Subcutaneous abdominal adipose tissue (tissue), 5 donors: ENCODE data around the gene COL4A3.
A peak's percentile ranks its signal among the peaks of the same experiment; 100 is the strongest.

ENCODE experiments used
- H3K27ac ChIP-seq: one replicate; pipeline ENCODE4 v1.7.0; 2013; ENCODE audit warnings: low read depth, mild to moderate bottlenecking, inconsistent platforms, low read length, moderate library complexity
- H3K27me3 ChIP-seq, 5 donors: one replicate each; pipeline ENCODE4 v1.7.0; 2013; ENCODE audit warnings: low read length in 5 of 5, inconsistent platforms in 1 of 5; ENCODE audit not compliant: control insufficient read depth in 5 of 5, insufficient read depth in 4 of 5
- H3K36me3 ChIP-seq, 5 donors: one replicate each; pipeline ENCODE4 v1.7.0; 2013; ENCODE audit warnings: low read length in 5 of 5; ENCODE audit not compliant: control insufficient read depth in 5 of 5, insufficient read depth in 5 of 5
- H3K4me1 ChIP-seq, 5 donors: one replicate each; pipeline ENCODE4 v1.7.0; 2013; ENCODE audit warnings: low read length in 5 of 5, mild to moderate bottlenecking in 3 of 5, moderate library complexity in 1 of 5; ENCODE audit not compliant: control insufficient read depth in 5 of 5, insufficient read depth in 5 of 5
- H3K4me3 ChIP-seq, 5 donors: one replicate each; pipeline ENCODE4 v1.7.0; 2013; ENCODE audit warnings: low read length in 5 of 5, low read depth in 1 of 5
- H3K9ac ChIP-seq, 5 donors: one replicate each; pipeline ENCODE4 v1.7.0; 2013; ENCODE audit warnings: low read length in 5 of 5, mild to moderate bottlenecking in 4 of 5, moderate library complexity in 3 of 5
- H3K9me3 ChIP-seq, 5 donors: one replicate each; pipeline ENCODE4 v1.7.0; 2013; ENCODE audit warnings: low read length in 5 of 5; ENCODE audit not compliant: control insufficient read depth in 5 of 5
- donor health status: healthy.
- donor health status: healthy.
- donor health status: healthy.
- donor health status: healthy.
- donor health status: healthy.

Gene COL4A3

DNA sequence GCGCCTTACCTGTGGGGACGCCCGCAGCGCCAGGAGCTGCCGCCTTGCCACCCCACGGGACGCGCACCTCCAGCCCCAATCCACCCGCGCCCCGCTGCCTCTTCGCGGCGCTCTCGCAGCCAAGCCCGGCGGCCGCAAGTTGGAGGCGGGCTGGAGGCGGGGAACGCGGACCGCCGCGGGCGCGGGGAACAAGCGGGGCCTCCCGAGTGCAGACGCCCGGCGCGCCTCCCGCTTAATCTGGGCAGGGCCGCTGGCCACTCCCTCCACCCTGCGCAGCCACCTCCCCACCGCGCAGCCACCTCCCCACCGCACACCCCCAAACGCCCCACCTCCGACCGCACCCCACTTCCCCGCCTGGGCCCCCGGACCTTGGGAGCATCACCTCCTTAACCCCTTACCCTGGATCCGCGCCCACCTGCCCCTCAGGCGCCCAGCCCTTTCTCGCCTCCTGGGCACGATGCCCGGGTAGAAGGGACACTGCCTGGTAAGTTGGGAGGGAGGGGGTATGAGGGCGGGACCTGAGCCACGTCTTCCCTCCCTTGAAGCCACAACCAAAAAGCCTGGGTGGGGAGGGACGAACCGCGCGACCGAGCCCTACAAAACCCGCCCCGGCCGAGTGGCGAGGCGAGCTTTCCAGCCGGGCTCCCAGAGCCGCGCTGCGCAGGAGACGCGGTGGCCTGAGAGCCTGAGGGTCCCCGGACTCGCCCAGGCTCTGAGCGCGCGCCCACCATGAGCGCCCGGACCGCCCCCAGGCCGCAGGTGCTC, at the start of gene COL4A3, which contains the start of gene COL4A4:
TSS of gene COL4A3 (plus strand) at position 627 of the 765 bp plus-strand sequence. CDS start at position 730, 103 bp downstream.
TSS of gene COL4A4 (minus strand) at position 208 of the 765 bp plus-strand sequence. CDS start 16,722 bp downstream, outside the sequence.
- Histone ChIP-seq H3K27ac (no peak within 1 kb of the TSS), H3K4me1 (peaks cover 0 to 24% (median 19%) of the 10 kb centered on the region in 5 donors), H3K9me3 (peaks cover 3 to 10% (median 7%) of the 10 kb centered on the region in 5 donors), H3K4me3 (peak within 1 kb of the TSS in 4 of 5 donors; percentile 44 to 65 (median 54)), H3K36me3 (no peaks in the 10 kb centered on the region), H3K27me3 (peaks cover 11 to 22% (median 17%) of the 10 kb centered on the region in 5 donors), H3K9ac (no peak within 1 kb of the TSS)

DNA sequence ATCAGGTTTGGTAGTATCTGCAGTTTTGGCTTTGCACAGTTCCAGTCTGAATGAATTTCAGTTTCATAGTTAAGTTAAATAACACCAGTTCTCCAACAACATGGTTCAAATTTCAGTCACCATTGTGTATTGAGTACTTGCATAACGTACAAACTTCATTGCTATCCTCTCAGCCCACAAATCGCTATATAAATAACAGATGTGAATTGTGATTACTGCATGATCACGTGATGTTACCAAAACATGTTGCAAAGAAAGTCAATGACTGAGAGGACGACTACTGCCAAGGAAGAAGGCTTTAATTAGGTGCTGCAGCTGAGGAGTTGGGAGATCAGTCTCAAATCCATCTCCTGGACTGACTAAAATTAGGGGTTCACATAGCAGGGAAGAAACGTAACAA, 48.7 kb upstream of the COL4A3 start:
- no peaks in the 10 kb centered on the region for H3K36me3 ChIP-seq
- H3K9ac ChIP-seq, result no peak overlapping the region
- H3K27ac ChIP-seq, result no peak overlapping the region
- no peaks in the 10 kb centered on the region for H3K9me3 ChIP-seq
- no peak overlapping the region for H3K4me3 ChIP-seq
- no peaks in the 10 kb centered on the region for H3K27me3 ChIP-seq
- no peaks in the 10 kb centered on the region for H3K4me1 ChIP-seq

DNA sequence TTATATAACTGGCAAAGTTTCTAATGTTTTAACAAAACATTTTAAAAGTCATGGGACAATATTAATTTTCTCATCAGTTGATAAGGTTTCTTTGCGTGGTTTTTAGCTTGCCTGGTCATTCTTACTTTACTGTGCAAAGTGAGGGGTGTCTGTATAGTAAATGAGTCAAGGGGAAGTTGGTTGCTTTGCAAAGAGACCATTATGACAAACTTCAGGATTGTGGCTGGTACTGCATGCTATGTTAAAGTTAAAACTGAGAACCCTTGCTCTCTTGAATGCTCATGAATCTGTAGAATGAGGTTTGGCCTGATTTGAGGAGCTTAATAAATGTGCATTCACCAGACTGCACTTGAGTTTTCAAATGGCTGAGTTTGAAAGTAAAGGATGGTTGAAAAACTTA, 47.4 kb upstream of the COL4A3 start:
- no peak overlapping the region for H3K9ac ChIP-seq
- no peak overlapping the region for H3K4me3 ChIP-seq
- no peaks in the 10 kb centered on the region for H3K36me3 ChIP-seq
- H3K27me3 ChIP-seq, result no peaks in the 10 kb centered on the region
- H3K4me1 ChIP-seq, result no peaks in the 10 kb centered on the region
- H3K27ac ChIP-seq, result no peak overlapping the region
- H3K9me3 ChIP-seq, result no peaks in the 10 kb centered on the region

DNA sequence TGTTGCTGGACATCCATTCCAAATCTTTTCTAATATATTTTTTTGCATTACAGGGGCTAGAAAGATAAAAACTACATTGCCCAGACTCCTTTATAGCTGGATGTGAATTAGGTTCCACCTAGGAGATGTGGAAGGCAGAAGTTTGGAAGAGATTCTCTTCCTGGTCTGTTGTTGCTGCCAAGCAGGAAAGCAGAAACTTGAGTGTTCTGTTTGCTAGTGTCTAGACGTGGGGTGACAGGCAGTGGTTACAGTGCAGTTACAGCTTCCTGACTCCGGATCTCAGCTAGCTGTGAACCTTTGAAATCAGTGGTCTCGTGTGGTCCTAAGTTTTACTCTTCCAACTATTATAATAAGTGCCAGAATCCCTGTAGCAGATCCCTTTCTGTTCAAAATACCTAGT, 46.6 kb upstream of the COL4A3 start:
- H3K27me3 ChIP-seq, result no peaks in the 10 kb centered on the region
- H3K4me1 ChIP-seq, result no peaks in the 10 kb centered on the region
- H3K27ac ChIP-seq, result no peak overlapping the region
- H3K9ac ChIP-seq, result no peak overlapping the region
- H3K9me3 ChIP-seq, result no peaks in the 10 kb centered on the region
- no peak overlapping the region for H3K4me3 ChIP-seq
- H3K36me3 ChIP-seq, result no peaks in the 10 kb centered on the region

DNA sequence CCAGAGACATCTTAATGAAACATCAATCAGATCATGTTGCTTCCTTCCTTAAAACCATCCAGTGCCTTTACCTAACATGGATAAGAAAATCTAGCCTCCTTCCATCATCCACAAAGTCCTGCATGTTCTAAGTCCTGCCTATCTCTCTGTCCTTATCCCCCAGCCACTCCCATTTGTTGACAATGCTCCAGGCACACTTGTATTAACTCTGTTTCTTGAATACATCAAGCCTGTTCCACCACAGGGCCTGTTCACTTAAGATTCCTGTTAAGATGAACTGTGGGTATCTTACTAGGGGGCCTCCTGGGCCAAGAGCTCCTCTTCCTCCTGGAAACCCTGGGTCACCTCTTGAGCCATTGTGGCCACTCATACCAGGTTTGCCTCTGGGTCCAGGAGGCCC, 46.1 kb upstream of the COL4A3 start:
- no peaks in the 10 kb centered on the region for H3K27me3 ChIP-seq
- H3K27ac ChIP-seq, result no peak overlapping the region
- H3K9ac ChIP-seq, result no peak overlapping the region
- no peaks in the 10 kb centered on the region for H3K36me3 ChIP-seq
- no peak overlapping the region for H3K4me3 ChIP-seq
- no peaks in the 10 kb centered on the region for H3K4me1 ChIP-seq
- H3K9me3 ChIP-seq, result no peaks in the 10 kb centered on the region

DNA sequence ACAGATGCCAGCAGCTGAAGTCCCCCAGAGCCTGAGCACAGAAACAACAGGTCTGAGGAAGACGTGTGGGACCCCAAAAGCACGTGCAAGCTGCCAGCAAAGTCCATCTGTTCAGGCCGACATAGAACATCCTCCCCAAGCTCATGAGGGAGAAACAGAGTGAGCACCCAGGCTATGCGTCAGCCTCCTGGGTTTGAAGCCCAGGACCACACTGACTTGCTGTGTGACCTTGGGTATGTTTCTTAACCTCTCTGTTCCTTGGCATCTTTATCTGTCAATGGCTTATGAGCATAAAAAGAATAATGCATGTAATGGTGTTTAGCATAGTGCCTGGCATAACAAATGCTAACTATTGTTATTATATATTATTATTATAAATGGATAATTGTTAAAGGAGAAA, 40.7 kb upstream of the COL4A3 start:
- Histone ChIP-seq H3K36me3 (no peaks in the 10 kb centered on the region), H3K4me1 (no peaks in the 10 kb centered on the region), H3K4me3 (no peak overlapping the region), H3K9me3 (no peaks in the 10 kb centered on the region), H3K27me3 (peaks cover 0 to 4% (median 0%) of the 10 kb centered on the region in 5 donors), H3K27ac (no peak overlapping the region), H3K9ac (no peak overlapping the region)

DNA sequence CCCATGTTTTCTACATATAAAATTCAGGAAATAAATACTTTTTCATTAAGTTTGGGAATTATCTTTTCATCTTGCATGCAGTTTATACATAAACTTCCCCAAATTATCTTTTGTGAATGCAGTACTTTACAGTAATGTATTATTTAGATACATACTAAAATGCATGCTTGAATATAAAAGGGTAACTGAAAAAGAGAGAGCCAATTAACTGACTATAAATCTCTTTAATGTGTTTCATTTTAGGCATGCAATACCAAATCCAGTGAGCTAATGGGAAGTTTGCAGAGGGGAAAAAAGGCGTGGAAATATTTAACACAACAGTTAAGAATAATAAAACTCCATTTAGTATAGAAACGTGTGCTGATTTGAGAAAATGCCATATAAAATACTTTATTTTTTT, 39.6 kb upstream of the COL4A3 start:
- Histone ChIP-seq H3K36me3 (no peaks in the 10 kb centered on the region), H3K4me1 (no peaks in the 10 kb centered on the region), H3K27me3 (peaks cover 0 to 4% (median 0%) of the 10 kb centered on the region in 5 donors), H3K9me3 (no peaks in the 10 kb centered on the region), H3K9ac (no peak overlapping the region), H3K4me3 (no peak overlapping the region), H3K27ac (no peak overlapping the region)

DNA sequence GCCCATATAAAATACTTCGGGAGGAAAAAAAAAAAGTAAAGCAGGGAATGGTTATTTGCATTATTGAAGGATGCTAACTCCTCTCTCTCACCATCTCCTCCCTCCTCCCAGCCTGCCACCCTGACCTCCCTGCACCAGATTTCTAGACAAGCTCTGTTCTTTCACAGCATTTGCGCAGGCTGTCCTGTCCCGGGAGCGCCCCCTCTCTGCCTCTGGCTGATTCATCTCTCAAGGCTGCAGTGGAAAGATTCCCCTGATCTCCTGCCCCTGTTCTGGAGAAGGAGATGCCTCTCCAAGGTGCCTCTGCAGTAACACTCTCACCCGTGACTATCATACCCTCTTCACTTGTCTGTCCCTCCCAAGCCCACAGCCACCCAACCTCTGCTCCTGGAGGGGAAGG, 38.9 kb upstream of the COL4A3 start:
- no peak overlapping the region for H3K9ac ChIP-seq
- H3K36me3 ChIP-seq, result no peaks in the 10 kb centered on the region
- H3K4me1 ChIP-seq, result no peaks in the 10 kb centered on the region
- no peak overlapping the region for H3K27ac ChIP-seq
- peaks cover 0 to 4% (median 0%) of the 10 kb centered on the region in 5 donors for H3K27me3 ChIP-seq
- no peak overlapping the region for H3K4me3 ChIP-seq
- H3K9me3 ChIP-seq, result no peaks in the 10 kb centered on the region

DNA sequence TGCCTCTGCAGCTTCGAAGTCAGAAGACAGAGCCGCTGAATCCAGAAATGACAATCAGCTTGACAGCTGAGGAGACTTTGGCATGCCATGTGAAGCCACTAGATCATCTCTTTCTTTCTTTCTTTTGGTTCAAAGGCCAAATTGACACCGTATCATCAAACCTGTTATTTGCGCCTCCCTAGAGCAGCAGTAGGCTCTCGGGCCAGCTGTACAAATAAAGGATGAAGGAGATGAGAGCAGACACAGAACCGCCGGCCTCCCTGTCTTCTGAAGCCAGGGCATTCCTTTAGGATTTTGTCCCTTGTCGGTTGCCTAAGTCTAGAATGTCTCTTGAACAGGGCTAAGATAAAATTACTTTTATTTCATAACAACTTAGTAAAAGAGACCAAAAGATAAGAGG, 37.2 kb upstream of the COL4A3 start:
- H3K4me1 ChIP-seq, result no peaks in the 10 kb centered on the region
- H3K4me3 ChIP-seq, result no peak overlapping the region
- H3K27ac ChIP-seq, result no peak overlapping the region
- H3K36me3 ChIP-seq, result no peaks in the 10 kb centered on the region
- H3K9ac ChIP-seq, result no peak overlapping the region
- H3K27me3 ChIP-seq, result peaks cover 0 to 4% (median 0%) of the 10 kb centered on the region in 5 donors
- no peaks in the 10 kb centered on the region for H3K9me3 ChIP-seq

DNA sequence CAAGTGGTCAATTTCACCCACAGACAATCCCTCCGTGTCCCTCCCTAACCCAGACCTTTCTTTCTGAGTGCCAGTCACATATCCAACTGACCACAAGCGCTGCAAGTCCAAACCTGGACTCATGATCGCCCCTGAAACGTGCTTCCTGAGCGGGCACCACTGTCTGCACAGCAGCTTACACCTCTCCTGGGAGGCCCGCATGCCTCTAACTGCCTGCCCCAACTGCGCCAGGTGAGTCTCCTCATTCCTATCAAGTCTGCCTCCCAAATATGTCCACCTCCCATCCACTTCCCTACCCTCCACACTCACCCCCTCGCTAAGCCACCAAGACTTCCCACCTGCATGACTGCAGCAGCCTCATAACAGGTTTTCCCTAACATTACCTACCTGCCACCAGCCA, 33.8 kb upstream of the COL4A3 start:
- H3K27ac ChIP-seq, result no peak overlapping the region
- no peaks in the 10 kb centered on the region for H3K36me3 ChIP-seq
- H3K27me3 ChIP-seq, result peaks cover 0 to 4% (median 0%) of the 10 kb centered on the region in 5 donors
- no peaks in the 10 kb centered on the region for H3K9me3 ChIP-seq
- no peak overlapping the region for H3K9ac ChIP-seq
- H3K4me3 ChIP-seq, result no peak overlapping the region
- peaks cover 0 to 9% (median 4%) of the 10 kb centered on the region in 5 donors for H3K4me1 ChIP-seq
